ENCODE measurements around the gene CD44.

Gene CD44

GRCh38 chr11:35111161-35112055 lies 27.6 kb upstream of the CD44 start:
- DNase-seq (ENCODE audit: low spot score): peak; percentile 93
- FAIRE-seq: peak; percentile 84

- no peak for FAIRE-seq
- DNase-seq (ENCODE audit: low spot score): no peak
Measured at GRCh38 chr11:35112056-35112845, 26.7 kb upstream of the CD44 start.

- DNase-seq (ENCODE audit: low spot score): no peak
- no peak for FAIRE-seq
Measured at GRCh38 chr11:35112846-35113105, 26.2 kb upstream of the CD44 start.

GRCh38 chr11:35114906-35115687 lies 23.9 kb upstream of the CD44 start:
- DNase-seq (ENCODE audit: low spot score): no peak
- no peak for FAIRE-seq

GRCh38 chr11:35115688-35116030 lies 23.3 kb upstream of the CD44 start:
- no peak for DNase-seq (ENCODE audit: low spot score)
- no peak for FAIRE-seq

- DNase-seq (ENCODE audit: low spot score) (peak; percentile 22), FAIRE-seq (no peak)
Measured at GRCh38 chr11:35116245-35116644, 22.7 kb upstream of the CD44 start.

GRCh38 chr11:35116762-35117640 lies 22.0 kb upstream of the CD44 start:
- FAIRE-seq (no peak), DNase-seq (ENCODE audit: low spot score) (peak; percentile 24)

- no peak for FAIRE-seq
Measured at GRCh38 chr11:35118906-35119305, 20.1 kb upstream of the CD44 start.

GRCh38 chr11:35121326-35121865 lies 17.6 kb upstream of the CD44 start:
- DNase-seq (ENCODE audit: low spot score) (no peak), FAIRE-seq (no peak)

More at GRCh38 chr11:35118906-35119305, 20.1 kb upstream of the CD44 start:
- no peak for DNase-seq (ENCODE audit: low spot score)

GRCh38 chr11:35122308-35122707 lies 16.7 kb upstream of the CD44 start:
- no peak for FAIRE-seq
- DNase-seq (ENCODE audit: low spot score): no peak

- no peak for DNase-seq (ENCODE audit: low spot score)
- no peak for FAIRE-seq
Measured at GRCh38 chr11:35126000-35126878, 12.7 kb upstream of the CD44 start.

- DNase-seq (ENCODE audit: low spot score) (no peak), FAIRE-seq (no peak)
Measured at GRCh38 chr11:35126879-35127581, 11.9 kb upstream of the CD44 start.

- FAIRE-seq: no peak
- no peak for DNase-seq (ENCODE audit: low spot score)
Measured at GRCh38 chr11:35127619-35128018, 11.4 kb upstream of the CD44 start.

GRCh38 chr11:35131094-35131493 lies 7.9 kb upstream of the CD44 start:
- FAIRE-seq (no peak), DNase-seq (ENCODE audit: low spot score) (no peak)

- no peak for FAIRE-seq
- no peak for DNase-seq (ENCODE audit: low spot score)
Measured at GRCh38 chr11:35131886-35132285, 7.1 kb upstream of the CD44 start.

- DNase-seq (ENCODE audit: low spot score) (no peak), FAIRE-seq (no peak)
Measured at GRCh38 chr11:35133656-35134055, 5.3 kb upstream of the CD44 start.

- DNase-seq (ENCODE audit: low spot score): no peak
- no peak for FAIRE-seq
Measured at GRCh38 chr11:35134403-35135148, 4.4 kb upstream of the CD44 start.

GRCh38 chr11:35135222-35135621 lies 3.7 kb upstream of the CD44 start:
- DNase-seq (ENCODE audit: low spot score): no peak
- FAIRE-seq: no peak

All from RCC 7860 (cell line).